GM12865 (cell line): ENCODE measurements around the gene LHFPL4.

Experiments used
- DNase-seq: peaks from one replicate; pipeline ENCODE4 v3.0.0; 2010; ENCODE audit warnings: low read depth
- H3K4me3 ChIP-seq: 2 replicates; pipeline ENCODE4 v1.5.1; 2011; ENCODE audit warnings: mild to moderate bottlenecking, low read depth, low read length, control low read depth
- TF ChIP-seq, protein P1 (sequence below): IDR thresholded peaks from 2 replicates; pipeline ENCODE4 v1.5.1; 2011; ENCODE audit warnings: low read length, control low read depth, low read depth, inconsistent platforms; ENCODE audit not compliant: insufficient read depth; ENCODE audit errors: missing control alignments

The LHFPL4 gene

DNA sequence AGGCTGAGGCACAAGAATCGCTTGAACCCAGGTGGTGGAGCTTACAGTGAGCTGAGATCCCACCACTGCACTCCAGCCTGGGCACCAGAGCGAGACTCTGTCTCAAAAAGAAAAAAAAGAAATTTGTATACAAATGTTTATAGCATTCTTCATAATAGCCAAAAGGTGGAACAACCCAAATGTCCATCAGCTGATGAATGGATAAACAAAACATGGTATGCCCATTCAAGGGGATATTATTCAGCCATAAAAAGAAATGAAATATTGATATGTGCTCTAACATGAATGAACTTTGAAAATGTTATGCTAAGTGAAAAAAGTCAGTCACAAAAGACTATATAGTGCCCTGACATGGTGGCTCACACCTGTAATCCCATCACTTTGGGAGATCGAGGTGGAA, 11.4 kb downstream of the LHFPL4 start:
- H3K4me3 ChIP-seq, result no peak overlapping the region
- TF ChIP-seq, protein P1, sequence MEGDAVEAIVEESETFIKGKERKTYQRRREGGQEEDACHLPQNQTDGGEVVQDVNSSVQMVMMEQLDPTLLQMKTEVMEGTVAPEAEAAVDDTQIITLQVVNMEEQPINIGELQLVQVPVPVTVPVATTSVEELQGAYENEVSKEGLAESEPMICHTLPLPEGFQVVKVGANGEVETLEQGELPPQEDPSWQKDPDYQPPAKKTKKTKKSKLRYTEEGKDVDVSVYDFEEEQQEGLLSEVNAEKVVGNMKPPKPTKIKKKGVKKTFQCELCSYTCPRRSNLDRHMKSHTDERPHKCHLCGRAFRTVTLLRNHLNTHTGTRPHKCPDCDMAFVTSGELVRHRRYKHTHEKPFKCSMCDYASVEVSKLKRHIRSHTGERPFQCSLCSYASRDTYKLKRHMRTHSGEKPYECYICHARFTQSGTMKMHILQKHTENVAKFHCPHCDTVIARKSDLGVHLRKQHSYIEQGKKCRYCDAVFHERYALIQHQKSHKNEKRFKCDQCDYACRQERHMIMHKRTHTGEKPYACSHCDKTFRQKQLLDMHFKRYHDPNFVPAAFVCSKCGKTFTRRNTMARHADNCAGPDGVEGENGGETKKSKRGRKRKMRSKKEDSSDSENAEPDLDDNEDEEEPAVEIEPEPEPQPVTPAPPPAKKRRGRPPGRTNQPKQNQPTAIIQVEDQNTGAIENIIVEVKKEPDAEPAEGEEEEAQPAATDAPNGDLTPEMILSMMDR, result no peak
- no peak for DNase-seq

DNA sequence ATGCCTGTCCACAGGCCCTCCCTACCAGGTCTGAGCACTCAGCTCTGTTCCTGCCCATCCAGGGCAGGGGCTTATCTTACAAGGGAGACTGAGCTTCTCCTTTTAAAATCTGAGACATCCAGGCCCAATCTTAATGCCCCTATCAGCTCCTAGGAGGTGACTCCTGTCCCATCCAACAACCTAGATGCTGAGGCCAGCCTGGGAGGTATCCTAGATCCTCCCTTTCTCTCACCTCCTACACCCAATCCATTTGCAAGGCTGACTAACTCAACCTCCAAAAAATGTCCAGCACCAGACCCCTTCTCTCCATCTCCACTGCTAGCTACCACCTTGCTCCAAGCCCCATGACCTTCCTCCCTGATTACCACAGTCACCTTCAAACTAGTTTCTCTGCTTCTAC, 17.4 kb downstream of the LHFPL4 start:
- no peak for DNase-seq
- TF ChIP-seq, protein P1, result no peak
- no peak overlapping the region for H3K4me3 ChIP-seq

DNA sequence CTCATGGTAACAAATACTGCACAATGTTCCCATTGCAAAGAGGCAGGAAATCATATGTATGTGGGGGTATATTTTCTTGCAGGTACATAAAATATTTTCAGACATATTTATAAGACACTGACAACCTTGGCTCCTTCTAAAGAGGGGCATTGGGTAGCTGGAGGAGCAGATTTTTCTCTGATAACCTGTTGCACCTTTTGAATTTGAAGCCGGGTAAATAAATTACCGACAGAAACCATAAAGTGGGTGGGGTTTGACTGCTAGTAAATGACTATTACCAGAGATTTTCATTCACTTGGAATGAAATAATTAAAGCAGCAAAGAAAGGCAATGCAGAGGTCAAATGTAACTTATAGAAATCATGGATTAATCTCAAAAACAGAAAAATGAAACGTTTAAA, 19.2 kb downstream of the LHFPL4 start:
- H3K4me3 ChIP-seq, result no peak overlapping the region
- DNase-seq, result no peak
- TF ChIP-seq, protein P1, result no peak

DNA sequence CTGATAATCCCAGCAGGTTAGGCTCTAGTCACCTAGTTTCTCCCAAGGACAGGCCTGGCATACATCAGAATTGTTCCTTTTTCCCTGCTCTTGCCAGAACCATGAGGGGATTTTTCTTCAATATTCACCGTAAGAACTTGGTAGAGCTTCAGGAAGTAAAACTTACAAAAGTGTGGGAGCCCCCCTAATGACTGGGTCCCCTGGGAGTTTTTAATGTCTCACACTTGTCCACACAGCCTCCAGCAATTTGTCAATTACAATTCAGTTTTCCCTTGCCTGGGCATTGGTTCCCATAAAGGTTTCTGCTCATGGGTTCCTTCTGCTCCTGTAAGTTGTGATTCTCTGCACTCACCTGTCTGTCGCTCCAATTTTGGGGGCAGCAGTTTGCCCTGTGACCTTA, 28.5 kb downstream of the LHFPL4 start:
- no peak overlapping the region for H3K4me3 ChIP-seq
- DNase-seq, result no peak
- TF ChIP-seq, protein P1, result no peak

DNA sequence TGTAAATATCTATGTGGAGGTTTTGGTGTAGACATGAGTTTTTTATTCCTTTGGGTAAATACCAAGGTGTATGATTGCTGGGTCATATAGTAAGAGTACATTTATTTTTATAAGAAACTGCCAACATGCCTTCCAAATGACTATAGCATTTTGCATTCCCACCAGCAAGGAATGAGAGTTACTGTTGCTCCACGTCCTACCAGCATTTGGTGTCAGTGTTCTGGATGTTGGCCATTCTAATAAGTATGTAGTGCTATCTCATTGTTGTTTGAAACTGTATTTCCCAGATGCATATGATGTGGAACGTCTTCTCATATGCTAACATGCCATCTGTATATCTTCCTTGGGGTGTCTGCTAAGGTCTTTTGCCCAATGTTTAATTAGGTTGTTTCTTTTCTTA, 38.7 kb downstream of the LHFPL4 start:
- no peak for DNase-seq
- H3K4me3 ChIP-seq, result no peak overlapping the region
- TF ChIP-seq, protein P1, result no peak

DNA sequence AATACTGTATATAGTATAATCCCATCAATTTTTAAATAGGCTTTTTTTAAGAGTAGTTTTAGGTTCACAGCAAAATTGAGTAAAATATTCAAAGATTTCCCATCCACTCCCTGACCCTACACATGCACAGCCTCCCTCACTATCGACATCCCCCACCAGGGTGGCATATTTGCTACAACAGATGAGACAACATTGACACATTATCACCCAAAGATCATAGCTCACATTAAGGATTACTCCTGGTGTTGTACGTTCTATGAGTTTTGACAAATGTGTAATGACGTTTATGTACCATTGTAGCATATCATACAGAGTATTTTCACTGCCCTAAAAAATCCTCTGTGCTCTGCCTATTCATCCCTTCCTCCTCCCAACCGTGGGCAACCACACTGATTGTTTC, 39.3 kb downstream of the LHFPL4 start:
- TF ChIP-seq, protein P1, result no peak
- no peak for DNase-seq
- no peak overlapping the region for H3K4me3 ChIP-seq

DNA sequence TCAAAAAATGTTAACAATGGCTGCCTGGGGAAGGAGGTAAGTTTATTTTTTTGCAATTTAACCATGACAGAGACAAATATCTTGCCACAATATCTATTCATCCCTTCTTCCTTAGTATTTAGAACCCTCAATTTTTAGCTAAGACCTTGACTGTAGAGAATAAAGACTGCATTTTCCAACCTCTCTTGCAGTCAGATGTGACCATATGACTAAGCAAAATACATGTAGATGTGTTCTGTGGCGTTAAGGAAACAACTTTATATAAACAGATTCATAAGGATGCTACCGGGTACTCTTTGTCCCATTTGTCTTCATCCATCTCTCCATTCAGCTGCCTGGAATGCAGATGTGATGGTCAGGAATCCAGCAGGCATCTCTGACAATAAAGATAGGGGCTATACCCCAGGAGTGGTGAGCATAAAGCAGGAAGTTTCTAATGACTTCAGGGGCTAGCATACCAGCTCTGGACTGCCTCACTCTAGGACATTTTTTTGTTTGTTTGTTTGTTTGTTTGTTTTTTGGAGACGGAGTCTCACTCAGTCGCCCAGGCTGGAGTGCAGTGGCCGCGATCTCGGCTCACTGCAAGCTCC, 41.1 kb downstream of the LHFPL4 start:
- TF ChIP-seq, protein P1, result no peak
- DNase-seq, result no peak
- no peak overlapping the region for H3K4me3 ChIP-seq
